HepG2 (cell line): ENCODE data around the gene DLX4. TPM values are rescaled to one million over a fixed set of nuclear protein-coding genes. Genes with fewer than 3 reads are reported as not detected.

Experiments
- ATAC-seq: fragments of 200-7000 bp; cut with Tn5 transposase; 3 replicates; pipeline ENCODE4 v1.9.1; 2020; ENCODE audit warnings: mild to moderate bottlenecking, moderate library complexity
- BruUV-seq: library from RNA; stranded (reverse); fragments of 400-500 nt; replicated peaks from 2 replicates; lab custom pipeline; 2021; lab: Mats Ljungman, UMichigan
- CTCF ChIA-PET: fragments of 300-600 bp; formaldehyde crosslinking; extraction: SDS; loops from one replicate; lab custom pipeline; 2021; ENCODE audit warnings: low total read pairs, inconsistent platforms, low intra/inter-chr PET ratio; lab: Yijun Ruan, JAX
- POLR2A ChIA-PET: fragments of 350-600 bp; sonication (Branson Sonifier 250); formaldehyde crosslinking; loops from one replicate; lab custom pipeline; 2020; ENCODE audit warnings: antibody characterized with exemption, inconsistent platforms; lab: Yijun Ruan, JAX
- DNase-seq: peaks from one replicate; pipeline ENCODE4 v3.0.0-alpha.2; 2015; ENCODE audit warnings: low spot score
- FAIRE-seq: peaks from 3 replicates; lab custom pipeline; 2011; peaks lifted over from hg19 to GRCh38; lab: Jason Lieb, UNC
- H2AFZ ChIP-seq: one replicate; pipeline ENCODE4 v1.6.1; 2011; ENCODE audit warnings: low read length, inconsistent platforms
- H3K27ac ChIP-seq: fragments of 300-600 bp; 3 replicates; pipeline ENCODE4 v1.8.0; 2011; ENCODE audit warnings: mixed run types, mild to moderate bottlenecking, mixed read lengths, low read length, inconsistent platforms; ENCODE audit not compliant: insufficient read depth; ENCODE audit errors: extremely low read length
- H3K27me3 ChIP-seq, 2 experiments: fragments of 200-600 bp in 1 of 2; 2 replicates in 1 of 2; 3 replicates in 1 of 2; pipeline versions ENCODE4 v1.6.0 to v1.8.0; 2011; ENCODE audit warnings: low read length in 2 of 2, mild to moderate bottlenecking in 2 of 2, moderate library complexity in 2 of 2, inconsistent platforms in 1 of 2; ENCODE audit not compliant: insufficient read depth in 2 of 2, control insufficient read depth in 1 of 2
- H3K36me3 ChIP-seq, 2 experiments: fragments of 200-600 bp in 1 of 2; replicated peaks in 1 of 2; 2 replicates in 1 of 2; 3 replicates in 1 of 2; pipeline versions ENCODE4 v1.5.1 to v1.8.0; 2011; ENCODE audit warnings: low read length in 2 of 2, inconsistent platforms in 1 of 2; ENCODE audit not compliant: insufficient read depth in 2 of 2, control insufficient read depth in 1 of 2
- H3K4me1 ChIP-seq: 2 replicates; pipeline ENCODE4 v1.5.1; 2012; ENCODE audit warnings: low read length, inconsistent platforms; ENCODE audit not compliant: insufficient read depth
- H3K4me2 ChIP-seq: 2 replicates; pipeline ENCODE4 v1.6.0; 2011; ENCODE audit warnings: low read depth, low read length, inconsistent platforms
- H3K4me3 ChIP-seq, 3 experiments: fragments of 200-600 bp in 1 of 3; sonication (generic), shearing (Covaris generic) in 1 of 3; replicated peaks in 1 of 3; 2 replicates each; pipeline ENCODE4 v1.5.1; 2011 to 2016; ENCODE audit warnings: low read length in 3 of 3, inconsistent platforms in 2 of 3, low read depth in 2 of 3, mild to moderate bottlenecking in 2 of 3, control low read depth in 1 of 3, mixed read lengths in 1 of 3; ENCODE audit not compliant: insufficient read depth in 1 of 3
- H3K79me2 ChIP-seq: one replicate; pipeline ENCODE4 v1.6.1; 2011; ENCODE audit warnings: low read length, inconsistent platforms; ENCODE audit not compliant: insufficient read depth
- H3K9ac ChIP-seq: 2 replicates; pipeline ENCODE4 v1.6.0; 2011; ENCODE audit warnings: mild to moderate bottlenecking, low read depth, low read length, inconsistent platforms; ENCODE audit not compliant: insufficient read depth
- H3K9me3 ChIP-seq: 2 replicates; pipeline ENCODE4 v1.5.1; 2012; ENCODE audit warnings: mild to moderate bottlenecking, low read length
- H4K20me1 ChIP-seq: 2 replicates; pipeline ENCODE4 v1.6.0; 2011; ENCODE audit warnings: inconsistent platforms, mild to moderate bottlenecking, low read length, moderate library complexity; ENCODE audit not compliant: insufficient read depth
- BCL6 ChIP-seq: IDR thresholded peaks from 2 replicates; pipeline ENCODE4 v1.6.1; 2016; ENCODE audit warnings: missing genetic modification reagents, missing compliant biosample characterization
- HDAC2 ChIP-seq: sonication (generic); formaldehyde crosslinking; IDR thresholded peaks from 2 replicates; pipeline ENCODE4 v1.4.0; 2020; ENCODE audit warnings: missing genetic modification reagents
- HDAC6 ChIP-seq: fragments of 200-600 bp; sonication (generic); IDR thresholded peaks from 2 replicates; pipeline ENCODE4 v1.7.0; 2017; ENCODE audit warnings: mild to moderate bottlenecking, antibody characterized with exemption, low read length, low read depth
- SIX4 ChIP-seq: sonication (generic); formaldehyde crosslinking; IDR thresholded peaks from 2 replicates; pipeline ENCODE4 v1.4.0; 2020; ENCODE audit warnings: missing genetic modification reagents
- ZNF205 ChIP-seq: IDR thresholded peaks from 2 replicates; pipeline ENCODE4 v1.6.1; 2018; ENCODE audit warnings: missing biosample characterization, missing genetic modification reagents
- ZNF703 ChIP-seq: sonication (generic); formaldehyde crosslinking; IDR thresholded peaks from 2 replicates; pipeline ENCODE4 v1.5.1; 2020; ENCODE audit warnings: missing genetic modification reagents, mild to moderate bottlenecking, moderate library complexity, borderline replicate concordance
- WGBS: methylation state at CpG from one replicate; pipeline ENCODE4 v1.1.6; 2017; ENCODE audit warnings: low lambda C conversion rate; 5-methylcytosine and 5-hydroxymethylcytosine counted together
- in situ Hi-C: cut with HindIII; loops from 2 replicates; pipeline ENCODE4 v1.10.0; 2017; ENCODE audit warnings: low pct_unique_long_range_greater_than_20kb; ENCODE audit not compliant: extremely low pct_ligation_motif_present
- intact Hi-C: fragments of 100-400 bp; cut with micrococcal nuclease; formaldehyde crosslinking; loops from one replicate; pipeline ENCODE4 v1.10.0; 2022; ENCODE audit not compliant: unreplicated experiment
- polyA plus RNA-seq, 8 experiments: library from polyadenylated mRNA; depleted of rRNA in 3 of 8; stranded (reverse) in 7 of 8; unstranded in 1 of 8; fragments of >200 nt; fragmentation: Illumina TruSeq in 4 of 8; extraction: Trizol in 4 of 8; gene quantifications; 2 replicates each; pipeline versions ENCODE4 v1.2.1 to v1.2.3, GENCODE V29; 2011 to 2016; ENCODE audit warnings: low read depth in 4 of 8, missing spikeins in 1 of 8, mixed read lengths in 1 of 8; ENCODE audit not compliant: insufficient read depth in 1 of 8
- total RNA-seq, 5 experiments: library from RNA; depleted of rRNA; stranded (reverse); fragments of >200 nt; fragmentation: Illumina TruSeq; extraction: Trizol; gene quantifications; 2 replicates each; pipeline ENCODE4 v1.2.3, GENCODE V29; 2016; ENCODE audit warnings: low read depth in 1 of 5
- TF ChIP-seq, protein P1 (sequence below): sonication (generic); formaldehyde crosslinking; IDR thresholded peaks from 2 replicates; pipeline ENCODE4 v1.8.1; 2023; ENCODE audit warnings: missing genetic modification reagents, inconsistent platforms, borderline replicate concordance
- TF ChIP-seq, protein P2 (sequence below): IDR thresholded peaks from 2 replicates; pipeline ENCODE4 v1.6.1; 2016; ENCODE audit warnings: low read depth, missing genetic modification reagents, missing compliant biosample characterization
- TF ChIP-seq, protein P3 (sequence below), 2 experiments: fragments of 450-650 bp in 1 of 2; sonication (generic) in 1 of 2; formaldehyde crosslinking; IDR thresholded peaks; 2 replicates each; pipeline versions ENCODE4 v1.5.0 to v1.8.0; 2020 to 2022; ENCODE audit warnings: mild to moderate bottlenecking in 1 of 2, missing genetic modification reagents in 1 of 2

DLX4 gene
- total and polyA plus RNA-seq, 2 of the 13 experiments (the other 11 are each of a cell fraction or from before 2014, with no cell fraction given) = 0.55 to 2.3 TPM

- peak overlapping the region; percentile 26; the same call in 1 of the 2 replicates for H3K9ac ChIP-seq
- TF ChIP-seq HDAC2 (CRISPR knock-in tag) (no peak), SIX4 (CRISPR knock-in tag) (no peak), BCL6 (CRISPR knock-in tag) (no peak), ZNF205 (CRISPR knock-in tag) (no peak), ZNF703 (no peak), HDAC6 (no peak)
- TF ChIP-seq, protein P1, sequence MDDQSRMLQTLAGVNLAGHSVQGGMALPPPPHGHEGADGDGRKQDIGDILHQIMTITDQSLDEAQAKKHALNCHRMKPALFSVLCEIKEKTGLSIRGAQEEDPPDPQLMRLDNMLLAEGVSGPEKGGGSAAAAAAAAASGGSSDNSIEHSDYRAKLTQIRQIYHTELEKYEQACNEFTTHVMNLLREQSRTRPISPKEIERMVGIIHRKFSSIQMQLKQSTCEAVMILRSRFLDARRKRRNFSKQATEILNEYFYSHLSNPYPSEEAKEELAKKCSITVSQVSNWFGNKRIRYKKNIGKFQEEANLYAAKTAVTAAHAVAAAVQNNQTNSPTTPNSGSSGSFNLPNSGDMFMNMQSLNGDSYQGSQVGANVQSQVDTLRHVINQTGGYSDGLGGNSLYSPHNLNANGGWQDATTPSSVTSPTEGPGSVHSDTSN (CRISPR knock-in tag) = no peak
- TF ChIP-seq, protein P2, sequence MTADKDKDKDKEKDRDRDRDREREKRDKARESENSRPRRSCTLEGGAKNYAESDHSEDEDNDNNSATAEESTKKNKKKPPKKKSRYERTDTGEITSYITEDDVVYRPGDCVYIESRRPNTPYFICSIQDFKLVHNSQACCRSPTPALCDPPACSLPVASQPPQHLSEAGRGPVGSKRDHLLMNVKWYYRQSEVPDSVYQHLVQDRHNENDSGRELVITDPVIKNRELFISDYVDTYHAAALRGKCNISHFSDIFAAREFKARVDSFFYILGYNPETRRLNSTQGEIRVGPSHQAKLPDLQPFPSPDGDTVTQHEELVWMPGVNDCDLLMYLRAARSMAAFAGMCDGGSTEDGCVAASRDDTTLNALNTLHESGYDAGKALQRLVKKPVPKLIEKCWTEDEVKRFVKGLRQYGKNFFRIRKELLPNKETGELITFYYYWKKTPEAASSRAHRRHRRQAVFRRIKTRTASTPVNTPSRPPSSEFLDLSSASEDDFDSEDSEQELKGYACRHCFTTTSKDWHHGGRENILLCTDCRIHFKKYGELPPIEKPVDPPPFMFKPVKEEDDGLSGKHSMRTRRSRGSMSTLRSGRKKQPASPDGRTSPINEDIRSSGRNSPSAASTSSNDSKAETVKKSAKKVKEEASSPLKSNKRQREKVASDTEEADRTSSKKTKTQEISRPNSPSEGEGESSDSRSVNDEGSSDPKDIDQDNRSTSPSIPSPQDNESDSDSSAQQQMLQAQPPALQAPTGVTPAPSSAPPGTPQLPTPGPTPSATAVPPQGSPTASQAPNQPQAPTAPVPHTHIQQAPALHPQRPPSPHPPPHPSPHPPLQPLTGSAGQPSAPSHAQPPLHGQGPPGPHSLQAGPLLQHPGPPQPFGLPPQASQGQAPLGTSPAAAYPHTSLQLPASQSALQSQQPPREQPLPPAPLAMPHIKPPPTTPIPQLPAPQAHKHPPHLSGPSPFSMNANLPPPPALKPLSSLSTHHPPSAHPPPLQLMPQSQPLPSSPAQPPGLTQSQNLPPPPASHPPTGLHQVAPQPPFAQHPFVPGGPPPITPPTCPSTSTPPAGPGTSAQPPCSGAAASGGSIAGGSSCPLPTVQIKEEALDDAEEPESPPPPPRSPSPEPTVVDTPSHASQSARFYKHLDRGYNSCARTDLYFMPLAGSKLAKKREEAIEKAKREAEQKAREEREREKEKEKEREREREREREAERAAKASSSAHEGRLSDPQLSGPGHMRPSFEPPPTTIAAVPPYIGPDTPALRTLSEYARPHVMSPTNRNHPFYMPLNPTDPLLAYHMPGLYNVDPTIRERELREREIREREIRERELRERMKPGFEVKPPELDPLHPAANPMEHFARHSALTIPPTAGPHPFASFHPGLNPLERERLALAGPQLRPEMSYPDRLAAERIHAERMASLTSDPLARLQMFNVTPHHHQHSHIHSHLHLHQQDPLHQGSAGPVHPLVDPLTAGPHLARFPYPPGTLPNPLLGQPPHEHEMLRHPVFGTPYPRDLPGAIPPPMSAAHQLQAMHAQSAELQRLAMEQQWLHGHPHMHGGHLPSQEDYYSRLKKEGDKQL = no peak
- TF ChIP-seq, protein P3, sequence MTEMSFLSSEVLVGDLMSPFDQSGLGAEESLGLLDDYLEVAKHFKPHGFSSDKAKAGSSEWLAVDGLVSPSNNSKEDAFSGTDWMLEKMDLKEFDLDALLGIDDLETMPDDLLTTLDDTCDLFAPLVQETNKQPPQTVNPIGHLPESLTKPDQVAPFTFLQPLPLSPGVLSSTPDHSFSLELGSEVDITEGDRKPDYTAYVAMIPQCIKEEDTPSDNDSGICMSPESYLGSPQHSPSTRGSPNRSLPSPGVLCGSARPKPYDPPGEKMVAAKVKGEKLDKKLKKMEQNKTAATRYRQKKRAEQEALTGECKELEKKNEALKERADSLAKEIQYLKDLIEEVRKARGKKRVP (CRISPR knock-in tag; IDR thresholded peaks at IDR 0.05) = no peak
Measured at GRCh38 chr17:49997773-49998703, 29.0 kb downstream of the DLX4 start.

More at GRCh38 chr17:49997773-49998703, 29.0 kb downstream of the DLX4 start:
- ATAC-seq (peak; percentile 88), DNase-seq (peak; percentile 92), FAIRE-seq (peak; percentile 87)
- Histone ChIP-seq H3K36me3 (no peaks in the 10 kb centered on the region), H2AFZ (peak overlapping the region; percentile 72), H3K27me3 (peaks cover 15 to 67% of the 10 kb centered on the region in 2 experiments), H3K4me1 (peaks cover 45% of the 10 kb centered on the region), H3K4me2 (peak overlapping the region; percentile 78), H3K27ac (no peak overlapping the region), H3K79me2 (no peaks in the 10 kb centered on the region), H3K4me3 (peak overlapping the region in 1 of 3 experiments; percentile 38; a peak in 1 of 6 replicates), H3K9me3 (no peaks in the 10 kb centered on the region), H4K20me1 (no peaks in the 10 kb centered on the region)
- POLR2A ChIA-PET = interaction anchor here (0.8 to 2.3 kb wide), 4 partner anchors 99 to 138 kb away, joined by 4 to 7 read pairs (median 6); no protein-coding TSS in a partner anchor
- BruUV-seq = no TSS peak
- CTCF ChIA-PET = interaction anchor here (0.7 to 7.9 kb wide), 8 partner anchors 45 to 429 kb away, joined by 4 to 284 read pairs (median 18); no protein-coding TSS in a partner anchor
- WGBS = 32% methylated on average over 17 of the region's 20 CpGs
- in situ Hi-C loops (loop anchor here (5.0 kb wide), 4 partner anchors 101 to 431 kb away; partner anchors contain the start of gene SLC35B1), intact Hi-C loops (loop anchor here (1.0 to 5.0 kb wide), 5 partner anchors 46 to 431 kb away; partner anchors contain the start of gene SLC35B1)
